Mucosa of descending colon (tissue), 3 donors: ENCODE measurements around the gene MAP2. TPM values are rescaled to one million over a fixed set of nuclear protein-coding genes. Genes with fewer than 3 reads are reported as not detected.

Experiments
- ATAC-seq: fragments of 200-7000 bp; cut with Tn5 transposase; one replicate; pipeline ENCODE4 v1.9.1; 2020; ENCODE audit warnings: mild to moderate bottlenecking, moderate library complexity
- DNase-seq, 3 donors: peaks; one replicate each; pipeline ENCODE4 v3.0.0-alpha.2; 2020
- H3K36me3 ChIP-seq: fragments of 200-600 bp; one replicate; pipeline ENCODE4 v1.8.0; 2021; ENCODE audit warnings: low read depth, mild to moderate bottlenecking
- H3K4me1 ChIP-seq: fragments of 200-600 bp; one replicate; pipeline ENCODE4 v1.8.0; 2021; ENCODE audit warnings: low read depth, mild to moderate bottlenecking
- H3K4me3 ChIP-seq: fragments of 200-600 bp; one replicate; pipeline ENCODE4 v1.8.0; 2021; ENCODE audit warnings: mild to moderate bottlenecking
- H3K9me3 ChIP-seq: fragments of 200-600 bp; one replicate; pipeline ENCODE4 v1.8.0; 2021; ENCODE audit warnings: mild to moderate bottlenecking
- CTCF ChIP-seq: fragments of 200-600 bp; IDR thresholded peaks from one replicate; pipeline ENCODE4 v1.8.0; 2022; ENCODE audit warnings: antibody characterized with exemption, mild to moderate bottlenecking
- intact Hi-C, 2 donors: fragments of 100-400 bp; cut with DNase I in 1 of 2; cut with micrococcal nuclease in 1 of 2; formaldehyde crosslinking; loops; one replicate each; pipeline versions ENCODE4 v1.11.0 to v1.11.1; 2022; cut with DNase I, micrococcal nuclease
- long read RNA-seq, 2 donors: library from polyadenylated mRNA; unstranded; transcript quantifications; one replicate each; pipeline ENCODE4 v2.0.0, GENCODE V29; 2019 to 2021
- total RNA-seq, 3 donors: library from RNA; stranded (reverse); fragmentation: NEBNext Ultra II Directional in 2 of 3; extraction: Animal tissue kit (Norgen Biotek cat#: 25700) in 2 of 3; gene quantifications; one replicate each; pipeline versions ENCODE4 v1.2.1 to v1.2.4, GENCODE V29; 2021 to 2023
- donor health status: DM: no; HTN: no; CAD: no; lungs with moderate emphysema.
- donor health status: DM: no; HTN: no; CAD: no.
- donor health status: DM: no; HTN: yes; CAD: no.

Gene MAP2
- 1 to 10 TPM; 2.3 to 8.4 (median 2.5) TPM for total RNA-seq
- long read RNA-seq, donor 1, partial matches to known transcripts: 0 of 2 reads
- long read RNA-seq, donor 1, other reads (novel, unspliced or antisense): 2 of 2 reads
- long read RNA-seq, donor 2: 0 reads

- no peaks in the 10 kb centered on the region for H3K9me3 ChIP-seq
- peak; percentile 68 to 81 (median 77) for DNase-seq
- no peak within 1 kb of the TSS for H3K4me3 ChIP-seq
- H3K36me3 ChIP-seq: no peaks in the 10 kb centered on the region
- ATAC-seq: peak; percentile 98
- no peaks in the 10 kb centered on the region for H3K4me1 ChIP-seq
- intact Hi-C loops: no loop called here
- peak; percentile 73 for TF ChIP-seq CTCF
Observed at GRCh38 chr2:209423562-209424198, at the start of gene MAP2. Gene MAP2, plus strand, starts transcription at chr2:209424047. Its CDS starts 229,124 bp downstream, at chr2:209653171.

GRCh38 chr2:209376686-209377085, 47.2 kb upstream of the MAP2 start:
- ATAC-seq: no peak
- no peak overlapping the region for H3K4me3 ChIP-seq
- no peaks in the 10 kb centered on the region for H3K4me1 ChIP-seq
- H3K36me3 ChIP-seq: no peaks in the 10 kb centered on the region
- DNase-seq: no peak
- intact Hi-C loops: no loop called here
- TF ChIP-seq CTCF: no peak
- peaks cover 2% of the 10 kb centered on the region for H3K9me3 ChIP-seq

GRCh38 chr2:209380293-209380692, 43.6 kb upstream of the MAP2 start:
- no peak for DNase-seq
- peaks cover 2% of the 10 kb centered on the region for H3K9me3 ChIP-seq
- no peaks in the 10 kb centered on the region for H3K36me3 ChIP-seq
- H3K4me1 ChIP-seq: no peaks in the 10 kb centered on the region
- H3K4me3 ChIP-seq: no peak overlapping the region
- intact Hi-C loops: no loop called here
- no peak for ATAC-seq
- no peak for TF ChIP-seq CTCF

- intact Hi-C loops: no loop called here
- no peak overlapping the region for H3K4me3 ChIP-seq
- DNase-seq (no peak), ATAC-seq (no peak)
- H3K9me3 ChIP-seq: no peaks in the 10 kb centered on the region
- H3K36me3 ChIP-seq: no peaks in the 10 kb centered on the region
- TF ChIP-seq CTCF: no peak
- H3K4me1 ChIP-seq: no peaks in the 10 kb centered on the region
Observed at GRCh38 chr2:209381091-209381490, 42.8 kb upstream of the MAP2 start.

- intact Hi-C loops: no loop called here
- Histone ChIP-seq H3K36me3 (no peaks in the 10 kb centered on the region), H3K4me1 (no peaks in the 10 kb centered on the region), H3K4me3 (no peak overlapping the region), H3K9me3 (no peaks in the 10 kb centered on the region)
- no peak for DNase-seq
- ATAC-seq: no peak
- no peak for TF ChIP-seq CTCF
Observed at GRCh38 chr2:209382775-209383174, 41.1 kb upstream of the MAP2 start.
